ENCODE results near the gene MMS19.

Gene MMS19

GRCh38 chr10:97445357-97445721 lies 52.9 kb downstream of the MMS19 start:
- TF ChIP-seq SIN3A (IDR thresholded peaks at IDR 0.05; ENCODE audit: borderline replicate concordance, insufficient read depth, low read length) (no peak), FOXP2 (optimal IDR thresholded peaks at IDR 0.05; ENCODE audit: borderline replicate concordance, extremely low read depth, extremely low read length, insufficient read depth) (no peak), TAF1 (IDR thresholded peaks at IDR 0.05; ENCODE audit: borderline replicate concordance, insufficient read depth, low read length) (no peak), POLR2AphosphoS5 (IDR thresholded peaks at IDR 0.05; ENCODE audit: low read depth, low read length) (no peak), REST (IDR thresholded peaks at IDR 0.05; ENCODE audit: insufficient read depth in 1 of 2, low read depth in 2 of 2, low read length in 2 of 2) (no peak)

GRCh38 chr10:97444212-97444611 lies 54.0 kb downstream of the MMS19 start:
- TF ChIP-seq FOXP2 (optimal IDR thresholded peaks at IDR 0.05; ENCODE audit: borderline replicate concordance, extremely low read depth, extremely low read length, insufficient read depth) (no peak), POLR2AphosphoS5 (IDR thresholded peaks at IDR 0.05; ENCODE audit: low read depth, low read length) (no peak), REST (IDR thresholded peaks at IDR 0.05; ENCODE audit: insufficient read depth in 1 of 2, low read depth in 2 of 2, low read length in 2 of 2) (no peak), TAF1 (IDR thresholded peaks at IDR 0.05; ENCODE audit: borderline replicate concordance, insufficient read depth, low read length) (no peak), SIN3A (IDR thresholded peaks at IDR 0.05; ENCODE audit: borderline replicate concordance, insufficient read depth, low read length) (no peak)

GRCh38 chr10:97442277-97442676 lies 55.9 kb downstream of the MMS19 start:
- TF ChIP-seq FOXP2 (optimal IDR thresholded peaks at IDR 0.05; ENCODE audit: borderline replicate concordance, extremely low read depth, extremely low read length, insufficient read depth) (no peak), TAF1 (IDR thresholded peaks at IDR 0.05; ENCODE audit: borderline replicate concordance, insufficient read depth, low read length) (no peak), SIN3A (IDR thresholded peaks at IDR 0.05; ENCODE audit: borderline replicate concordance, insufficient read depth, low read length) (no peak), POLR2AphosphoS5 (IDR thresholded peaks at IDR 0.05; ENCODE audit: low read depth, low read length) (no peak), REST (IDR thresholded peaks at IDR 0.05; ENCODE audit: insufficient read depth in 1 of 2, low read depth in 2 of 2, low read length in 2 of 2) (no peak)

- no peak for TF ChIP-seq REST (IDR thresholded peaks at IDR 0.05; ENCODE audit: insufficient read depth in 1 of 2, low read depth in 2 of 2, low read length in 2 of 2)
- no peak for TF ChIP-seq SIN3A (IDR thresholded peaks at IDR 0.05; ENCODE audit: borderline replicate concordance, insufficient read depth, low read length)
- TF ChIP-seq TAF1 (IDR thresholded peaks at IDR 0.05; ENCODE audit: borderline replicate concordance, insufficient read depth, low read length) = no peak
- TF ChIP-seq POLR2AphosphoS5 (IDR thresholded peaks at IDR 0.05; ENCODE audit: low read depth, low read length) = no peak
- no peak for TF ChIP-seq FOXP2 (optimal IDR thresholded peaks at IDR 0.05; ENCODE audit: borderline replicate concordance, extremely low read depth, extremely low read length, insufficient read depth)
Measured at GRCh38 chr10:97435211-97435610, 63.0 kb downstream of the MMS19 start.

- TF ChIP-seq POLR2AphosphoS5 (IDR thresholded peaks at IDR 0.05; ENCODE audit: low read depth, low read length) (0 out of 2 replicates have a peak, but pooled peaks have one; percentile 14), FOXP2 (optimal IDR thresholded peaks at IDR 0.05; ENCODE audit: borderline replicate concordance, extremely low read depth, extremely low read length, insufficient read depth) (no peak)
Measured at GRCh38 chr10:97434557-97434956, 63.7 kb downstream of the MMS19 start.

All from PFSK-1 (cell line).